Measurements from ENCODE around the gene KCNG2.

DNA sequence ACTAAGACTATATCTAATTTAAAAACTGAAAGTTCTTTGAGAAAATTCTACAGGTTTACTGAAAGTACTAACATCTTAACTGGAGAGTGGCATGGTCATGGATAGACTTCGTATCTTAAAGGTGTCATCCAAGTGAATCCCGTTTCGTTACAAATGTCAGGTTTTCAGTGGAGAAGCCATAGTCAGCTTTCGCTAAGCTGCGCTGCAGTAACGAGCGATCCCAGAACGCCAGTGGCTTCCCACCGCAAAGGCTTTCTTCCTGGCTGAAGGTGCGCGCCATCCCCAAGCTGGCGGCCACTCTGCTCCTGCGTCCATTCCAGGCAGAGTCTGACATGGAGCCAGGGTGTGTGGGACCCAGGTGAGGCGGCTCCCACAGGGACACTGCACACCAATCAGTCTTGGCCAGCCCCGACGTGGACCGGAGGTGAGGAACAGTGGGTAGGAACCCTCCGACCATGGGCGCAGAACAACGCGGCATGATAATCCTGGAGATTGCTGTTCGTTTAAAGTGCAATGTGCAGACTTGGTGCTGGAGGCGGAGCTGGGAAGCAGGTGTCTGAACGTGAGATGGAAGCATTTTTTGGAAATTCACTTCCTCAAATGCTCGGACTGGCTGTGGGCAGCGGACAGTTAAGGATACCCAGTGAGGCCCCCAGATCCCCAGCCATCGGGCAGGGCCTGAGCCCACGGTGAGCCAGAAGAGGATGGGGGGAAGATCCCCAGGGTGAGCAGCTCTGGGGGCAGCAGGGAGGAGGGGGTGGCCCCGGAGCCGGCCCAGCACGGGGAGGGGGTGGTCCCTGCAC is 27.8 kb upstream of the KCNG2 start:
- TF ChIP-seq, protein P1, sequence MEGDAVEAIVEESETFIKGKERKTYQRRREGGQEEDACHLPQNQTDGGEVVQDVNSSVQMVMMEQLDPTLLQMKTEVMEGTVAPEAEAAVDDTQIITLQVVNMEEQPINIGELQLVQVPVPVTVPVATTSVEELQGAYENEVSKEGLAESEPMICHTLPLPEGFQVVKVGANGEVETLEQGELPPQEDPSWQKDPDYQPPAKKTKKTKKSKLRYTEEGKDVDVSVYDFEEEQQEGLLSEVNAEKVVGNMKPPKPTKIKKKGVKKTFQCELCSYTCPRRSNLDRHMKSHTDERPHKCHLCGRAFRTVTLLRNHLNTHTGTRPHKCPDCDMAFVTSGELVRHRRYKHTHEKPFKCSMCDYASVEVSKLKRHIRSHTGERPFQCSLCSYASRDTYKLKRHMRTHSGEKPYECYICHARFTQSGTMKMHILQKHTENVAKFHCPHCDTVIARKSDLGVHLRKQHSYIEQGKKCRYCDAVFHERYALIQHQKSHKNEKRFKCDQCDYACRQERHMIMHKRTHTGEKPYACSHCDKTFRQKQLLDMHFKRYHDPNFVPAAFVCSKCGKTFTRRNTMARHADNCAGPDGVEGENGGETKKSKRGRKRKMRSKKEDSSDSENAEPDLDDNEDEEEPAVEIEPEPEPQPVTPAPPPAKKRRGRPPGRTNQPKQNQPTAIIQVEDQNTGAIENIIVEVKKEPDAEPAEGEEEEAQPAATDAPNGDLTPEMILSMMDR (conservative IDR thresholded peaks at IDR 0.05), result no peak
- no peak for TF ChIP-seq EZH2 (IDR thresholded peaks at IDR 0.05; ENCODE audit: low read depth)
